ENCODE measurements around the gene NOM1.
"Not testable (repeated sequence)": the region's sequence is repeated elsewhere in the genome, so short reads cannot be mapped to it uniquely, and the experiment has no call there.

NOM1 gene

DNA sequence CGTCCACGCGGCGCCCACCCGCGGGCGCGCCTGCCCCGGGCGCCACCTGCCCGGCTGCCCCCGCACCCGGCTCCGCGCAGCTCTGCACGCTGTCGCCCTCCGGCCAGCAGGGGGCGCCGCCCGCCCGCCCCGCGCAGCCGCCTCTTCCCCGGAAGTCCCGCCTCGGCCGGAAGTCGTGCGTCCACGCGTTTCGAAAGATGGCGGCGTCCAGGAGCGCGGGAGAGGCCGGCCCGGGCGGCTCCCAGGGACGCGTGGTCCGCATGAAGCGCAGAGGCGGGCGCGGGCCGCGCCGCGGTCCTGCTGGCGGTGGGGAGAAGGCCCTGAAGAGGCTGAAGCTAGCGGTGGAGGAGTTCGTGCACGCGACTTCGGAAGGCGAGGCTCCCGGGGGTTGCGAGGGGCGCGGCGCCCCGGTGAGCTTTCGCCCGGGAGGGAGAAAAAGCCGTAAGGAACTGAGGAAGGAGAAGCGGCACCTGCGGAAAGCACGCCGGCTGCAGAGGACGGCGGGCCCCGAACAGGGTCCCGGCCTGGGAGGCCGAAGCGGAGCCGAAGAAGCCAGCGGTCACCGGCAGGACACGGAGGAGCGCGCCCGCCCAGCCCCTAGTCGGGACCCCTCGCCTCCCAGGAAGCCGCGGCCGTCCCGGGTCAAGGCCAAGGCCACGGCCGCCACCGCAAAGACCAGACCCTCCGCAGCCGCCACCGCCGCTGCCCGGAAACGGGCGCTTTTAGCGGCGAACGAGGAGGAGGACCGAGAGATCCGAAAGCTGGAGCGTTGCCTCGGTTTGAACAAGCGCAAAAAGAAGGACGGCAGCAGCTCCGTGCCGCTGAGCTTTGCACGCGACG lies at the start of gene NOM1:
NOM1 (plus strand) TSS at position 172 of the 840 bp plus-strand sequence; CDS start at position 198, 26 bp downstream.
- peak within 1 kb of the TSS; percentile 100 for H3K4me3 Mint-ChIP-seq
- DNase-seq (ENCODE audit: low spot score in 2 of 2) (peak; percentile 94), ATAC-seq (peak; percentile 96)
- H3K36me3 Mint-ChIP-seq, result peaks cover 43% of the 10 kb centered on the region
- no peaks in the 10 kb centered on the region for H3K9me3 Mint-ChIP-seq
- H3K27ac Mint-ChIP-seq, result peak within 1 kb of the TSS; percentile 98
- H3K4me1 Mint-ChIP-seq, result peaks cover 28% of the 10 kb centered on the region

GRCh38 chr7:156900093-156900492 lies 49.4 kb upstream of the NOM1 start:
- not testable (repeated sequence) for H3K9me3 Mint-ChIP-seq; H3K4me3 Mint-ChIP-seq; H3K36me3 Mint-ChIP-seq; H3K27ac Mint-ChIP-seq; DNase-seq (ENCODE audit: low spot score in 2 of 2); ATAC-seq
- peaks cover 33% of the 10 kb centered on the region for H3K4me1 Mint-ChIP-seq

GRCh38 chr7:156903232-156903909 lies 46.1 kb upstream of the NOM1 start:
- H3K4me1 Mint-ChIP-seq, result peaks cover 6% of the 10 kb centered on the region
- no peaks in the 10 kb centered on the region for H3K36me3 Mint-ChIP-seq
- peak overlapping the region; percentile 18 for H3K27ac Mint-ChIP-seq
- H3K4me3 Mint-ChIP-seq, result no peak overlapping the region
- DNase-seq (ENCODE audit: low spot score in 2 of 2), result no peak
- no peaks in the 10 kb centered on the region for H3K9me3 Mint-ChIP-seq
- peak; percentile 52 for ATAC-seq

DNA sequence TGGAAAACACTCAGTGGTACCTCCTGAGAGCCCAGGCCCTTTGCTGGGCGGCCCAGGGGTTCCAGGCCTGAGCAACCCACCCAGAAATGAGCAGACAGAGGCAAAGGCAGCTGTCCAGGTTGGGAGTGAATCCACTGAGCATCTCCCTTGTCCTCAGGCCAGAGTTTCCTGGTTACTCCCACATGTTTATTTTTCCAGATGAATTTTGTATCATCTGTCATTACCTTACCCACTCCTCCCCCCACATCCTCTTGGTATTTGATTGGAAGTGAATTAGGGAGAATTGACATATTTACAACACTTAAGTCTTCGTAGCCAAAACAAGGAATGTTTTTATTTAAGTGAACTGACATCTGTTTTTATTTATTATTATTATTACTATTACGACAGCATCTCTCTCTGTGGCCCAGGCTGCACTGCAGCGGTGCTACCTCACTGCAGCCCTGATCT lies 43.3 kb upstream of the NOM1 start:
- peaks cover 12% of the 10 kb centered on the region for H3K4me1 Mint-ChIP-seq
- DNase-seq (ENCODE audit: low spot score in 2 of 2) (no peak), ATAC-seq (no peak)
- H3K36me3 Mint-ChIP-seq, result no peaks in the 10 kb centered on the region
- no peaks in the 10 kb centered on the region for H3K9me3 Mint-ChIP-seq
- no peak overlapping the region for H3K4me3 Mint-ChIP-seq
- H3K27ac Mint-ChIP-seq, result no peak overlapping the region

DNA sequence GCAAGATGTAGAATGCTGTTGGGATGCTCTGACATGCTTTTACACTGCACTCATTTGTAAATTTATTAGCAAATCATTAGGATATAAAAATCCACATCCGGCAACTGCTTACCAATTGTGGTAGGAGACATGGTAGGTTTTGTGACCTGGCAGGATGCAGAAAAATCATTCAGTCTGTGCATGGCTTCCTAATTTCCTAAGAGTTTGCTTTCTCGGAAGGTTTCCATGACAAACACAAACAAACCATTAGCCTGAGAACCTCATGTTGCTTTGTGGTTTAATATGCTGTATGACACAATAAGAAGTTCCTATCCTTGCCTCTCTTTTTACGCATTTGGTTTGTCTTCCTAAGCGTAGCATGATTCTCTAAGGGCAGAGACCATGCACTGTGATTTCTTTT lies 41.9 kb upstream of the NOM1 start:
- Mint-ChIP-seq H3K4me1 (peaks cover 12% of the 10 kb centered on the region), H3K9me3 (no peaks in the 10 kb centered on the region), H3K36me3 (no peaks in the 10 kb centered on the region), H3K27ac (no peak overlapping the region), H3K4me3 (no peak overlapping the region)
- ATAC-seq (no peak), DNase-seq (ENCODE audit: low spot score in 2 of 2) (no peak)

GRCh38 chr7:156909574-156910252 lies 39.8 kb upstream of the NOM1 start:
- H3K4me1 Mint-ChIP-seq; ATAC-seq; H3K27ac Mint-ChIP-seq; H3K36me3 Mint-ChIP-seq; H3K4me3 Mint-ChIP-seq; H3K9me3 Mint-ChIP-seq; DNase-seq (ENCODE audit: low spot score in 2 of 2): not testable (repeated sequence)

GRCh38 chr7:156918635-156919034 lies 30.9 kb upstream of the NOM1 start:
- ATAC-seq, result peak; percentile 83
- Mint-ChIP-seq H3K36me3 (peaks cover 9% of the 10 kb centered on the region), H3K27ac (no peak overlapping the region), H3K4me3 (peak overlapping the region; percentile 10), H3K4me1 (peaks cover 49% of the 10 kb centered on the region), H3K9me3 (peaks cover 2% of the 10 kb centered on the region)
- no peak for DNase-seq (ENCODE audit: low spot score in 2 of 2)

DNA sequence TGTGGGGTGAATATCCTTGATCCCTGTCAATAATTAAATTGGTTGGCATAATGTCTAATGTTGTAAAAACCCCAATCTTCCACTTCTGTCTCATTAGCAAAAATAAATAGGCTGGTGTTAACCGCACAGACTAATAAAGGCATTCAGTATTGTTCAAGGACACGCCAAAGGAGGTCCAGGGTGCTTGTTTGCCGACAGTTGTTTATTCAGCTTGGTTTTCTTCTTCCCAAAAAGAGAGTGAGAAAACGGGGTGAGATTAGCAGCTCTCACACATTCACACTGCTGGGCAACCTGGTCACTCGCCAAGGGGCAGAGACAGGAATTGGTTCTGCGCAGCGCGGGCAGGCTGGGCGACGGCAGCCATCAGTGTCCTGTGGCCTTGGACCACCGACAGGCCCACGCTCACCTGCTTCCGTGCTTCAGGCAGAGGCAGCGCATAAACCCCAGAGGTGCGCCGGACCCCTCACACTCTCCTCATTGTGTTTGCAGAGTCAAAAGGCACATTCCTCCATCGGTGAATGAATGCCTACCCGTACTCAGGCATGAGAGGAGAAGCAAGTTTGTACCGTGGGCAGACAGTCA lies 30.3 kb upstream of the NOM1 start:
- H3K27ac Mint-ChIP-seq, result no peak overlapping the region

GRCh38 chr7:156920076-156920475 lies 29.4 kb upstream of the NOM1 start:
- Mint-ChIP-seq H3K36me3 (peaks cover 9% of the 10 kb centered on the region), H3K4me3 (no peak overlapping the region), H3K9me3 (peaks cover 2% of the 10 kb centered on the region), H3K27ac (no peak overlapping the region), H3K4me1 (peaks cover 49% of the 10 kb centered on the region)
- DNase-seq (ENCODE audit: low spot score in 2 of 2) (no peak), ATAC-seq (no peak)

More for the DNA sequence above, 30.3 kb upstream of the NOM1 start:
- DNase-seq (ENCODE audit: low spot score in 2 of 2) (no peak), ATAC-seq (no peak)
- Mint-ChIP-seq H3K4me3 (peak overlapping the region; percentile 10), H3K4me1 (peaks cover 49% of the 10 kb centered on the region), H3K36me3 (peaks cover 9% of the 10 kb centered on the region), H3K9me3 (peaks cover 2% of the 10 kb centered on the region)

GRCh38 chr7:156920487-156921373 lies 28.8 kb upstream of the NOM1 start:
- not testable (repeated sequence) for ATAC-seq; H3K4me3 Mint-ChIP-seq; H3K9me3 Mint-ChIP-seq; H3K27ac Mint-ChIP-seq; H3K36me3 Mint-ChIP-seq; DNase-seq (ENCODE audit: low spot score in 2 of 2)
- H3K4me1 Mint-ChIP-seq, result peaks cover 49% of the 10 kb centered on the region

GRCh38 chr7:156922304-156922703 lies 27.2 kb upstream of the NOM1 start:
- Mint-ChIP-seq H3K4me3 (peak overlapping the region; percentile 53), H3K27ac (peak overlapping the region; percentile 85), H3K4me1 (peaks cover 49% of the 10 kb centered on the region)
- not testable (repeated sequence) for H3K36me3 Mint-ChIP-seq; ATAC-seq; H3K9me3 Mint-ChIP-seq; DNase-seq (ENCODE audit: low spot score in 2 of 2)

GRCh38 chr7:156925821-156926220 lies 23.7 kb upstream of the NOM1 start:
- not testable (repeated sequence) for H3K4me3 Mint-ChIP-seq; H3K9me3 Mint-ChIP-seq; H3K36me3 Mint-ChIP-seq; ATAC-seq; H3K27ac Mint-ChIP-seq; DNase-seq (ENCODE audit: low spot score in 2 of 2)
- peaks cover 46% of the 10 kb centered on the region for H3K4me1 Mint-ChIP-seq

DNA sequence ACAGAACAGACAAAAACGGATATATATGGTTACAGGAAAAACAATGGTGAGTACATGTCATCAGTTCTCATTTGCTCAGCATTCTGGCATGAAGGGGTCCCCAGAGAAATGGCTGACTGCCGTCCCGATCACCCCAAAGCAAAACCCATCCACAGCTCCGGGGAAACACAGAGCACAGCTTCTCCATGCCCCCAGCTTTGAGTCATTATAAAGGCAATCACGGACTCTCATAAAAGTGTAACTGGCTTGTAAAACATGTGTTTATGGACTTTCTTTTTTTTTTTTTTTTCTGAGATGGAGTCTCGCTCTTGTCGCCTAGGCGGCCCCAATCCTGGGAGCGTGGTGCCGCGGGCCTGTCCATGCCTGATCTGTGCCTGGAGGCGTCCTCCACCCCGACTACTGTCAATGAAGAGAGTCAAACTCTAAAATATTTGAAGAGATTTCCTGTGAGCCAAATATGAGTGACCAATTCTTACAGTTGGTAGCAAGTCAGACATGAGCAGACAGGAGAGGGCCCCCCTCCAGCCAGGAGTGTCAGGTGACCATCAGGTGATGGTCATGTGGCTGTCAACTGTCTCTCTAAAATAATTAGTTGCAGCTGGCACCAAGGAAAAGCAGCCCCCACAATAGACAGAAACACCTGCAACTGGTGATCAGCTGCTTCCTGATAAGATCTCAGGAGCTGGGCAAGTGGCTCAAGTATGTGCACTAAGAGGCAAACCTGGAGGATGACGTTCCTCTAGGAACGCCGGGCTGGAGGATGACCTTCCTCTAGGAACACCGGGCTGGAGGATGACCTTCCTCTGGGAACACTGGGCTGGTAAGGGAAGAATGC lies 21.7 kb upstream of the NOM1 start:
- Mint-ChIP-seq H3K4me1 (peaks cover 29% of the 10 kb centered on the region), H3K27ac (no peak overlapping the region), H3K36me3 (peaks cover 7% of the 10 kb centered on the region), H3K9me3 (peaks cover 2% of the 10 kb centered on the region), H3K4me3 (no peak overlapping the region)
- DNase-seq (ENCODE audit: low spot score in 2 of 2) (no peak), ATAC-seq (no peak)

GRCh38 chr7:156928406-156928747 lies 21.1 kb upstream of the NOM1 start:
- no peak for ATAC-seq
- Mint-ChIP-seq H3K9me3 (peaks cover under 1% of the 10 kb centered on the region), H3K4me1 (peaks cover 23% of the 10 kb centered on the region), H3K36me3 (peaks cover under 1% of the 10 kb centered on the region), H3K27ac (no peak overlapping the region), H3K4me3 (no peak overlapping the region)
- DNase-seq (ENCODE audit: low spot score in 2 of 2), result no peak

Measured in stimulated activated effector memory CD8-positive, alpha-beta T cell treated with anti-CD3 and anti-CD28 coated beads, Interleukin-12 subunit alpha, Interleukin-12 subunit beta, amount 100 ng/mL, for 72 hours (primary cell).